ENCODE results near the gene THSD7A.

The THSD7A gene

DNA sequence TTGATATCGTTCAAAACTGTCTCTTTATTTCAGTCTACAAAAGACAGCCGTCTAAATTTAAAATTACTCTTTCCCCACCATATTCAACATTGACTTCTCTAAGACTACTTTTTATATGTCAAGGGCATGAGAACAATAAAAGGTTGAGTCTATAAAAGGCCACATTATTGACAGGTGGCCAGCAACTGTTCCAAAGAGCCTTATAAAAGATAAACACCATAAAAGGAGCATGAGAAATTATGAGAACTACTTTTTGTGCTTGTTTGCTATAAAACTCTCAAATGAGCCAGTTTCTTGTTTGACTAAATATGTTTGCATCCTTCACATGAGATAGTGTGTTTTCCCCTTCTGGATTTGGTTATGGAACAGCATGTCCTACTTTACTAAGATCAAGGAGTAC, 189.2 kb downstream of the THSD7A start:
- no peak for DNase-seq (ENCODE audit: extremely low read depth in 1 of 2, low read depth in 1 of 2)

DNA sequence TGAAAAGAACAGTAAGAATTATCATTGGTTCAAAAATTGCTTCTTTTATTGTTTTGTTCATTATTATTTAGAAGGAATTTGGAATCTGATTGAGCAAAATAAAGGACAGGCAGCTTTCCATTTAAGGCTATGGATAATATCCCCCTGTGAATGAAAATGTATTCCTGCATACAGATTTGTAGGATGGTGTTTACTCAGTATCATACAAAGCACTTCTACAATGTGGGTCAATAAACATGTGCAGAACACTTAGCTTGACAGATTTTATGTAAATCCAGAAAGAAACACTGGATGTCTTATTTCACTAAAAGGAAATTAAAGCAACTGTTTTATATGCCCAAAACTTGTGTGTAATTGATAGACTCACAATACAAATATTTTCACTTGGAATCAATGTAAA, 189.7 kb downstream of the THSD7A start:
- no peak for DNase-seq (ENCODE audit: extremely low read depth in 1 of 2, low read depth in 1 of 2)

DNA sequence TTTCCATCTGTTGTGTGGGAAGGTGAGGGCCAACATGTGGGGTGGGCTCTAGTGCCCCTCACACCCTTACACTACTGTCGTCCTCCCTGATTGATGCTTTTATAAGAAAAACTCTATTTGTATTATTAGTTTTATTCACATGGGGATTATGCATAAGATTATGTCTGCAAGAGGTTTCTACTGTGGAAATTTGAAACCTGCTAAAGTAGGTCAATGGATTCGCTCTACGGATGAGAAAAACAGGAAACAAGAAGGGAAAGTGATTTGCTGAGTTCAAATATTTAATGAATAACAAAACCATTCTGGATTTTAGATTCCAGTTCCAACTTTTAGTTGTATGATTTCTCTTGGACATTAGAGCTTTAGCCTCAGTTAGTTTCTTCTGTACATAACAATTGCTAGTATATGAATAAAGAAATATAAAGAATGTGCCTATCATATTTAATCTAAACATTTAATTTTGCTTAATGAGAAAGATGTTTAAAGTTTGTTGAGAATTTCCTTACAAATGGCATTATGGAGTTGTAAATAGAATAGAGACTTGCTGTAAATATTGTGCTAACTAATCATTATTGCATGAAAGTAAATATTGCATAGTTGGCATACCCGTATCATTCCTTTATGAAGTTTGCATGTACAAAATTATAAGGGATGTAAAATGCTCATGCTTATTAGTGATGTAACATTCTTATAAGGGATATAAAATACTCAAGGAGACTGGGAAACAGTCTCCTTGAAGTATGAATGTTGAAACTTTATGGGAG, 193.8 kb downstream of the THSD7A start:
- DNase-seq (ENCODE audit: extremely low read depth in 1 of 2, low read depth in 1 of 2) = no peak

DNA sequence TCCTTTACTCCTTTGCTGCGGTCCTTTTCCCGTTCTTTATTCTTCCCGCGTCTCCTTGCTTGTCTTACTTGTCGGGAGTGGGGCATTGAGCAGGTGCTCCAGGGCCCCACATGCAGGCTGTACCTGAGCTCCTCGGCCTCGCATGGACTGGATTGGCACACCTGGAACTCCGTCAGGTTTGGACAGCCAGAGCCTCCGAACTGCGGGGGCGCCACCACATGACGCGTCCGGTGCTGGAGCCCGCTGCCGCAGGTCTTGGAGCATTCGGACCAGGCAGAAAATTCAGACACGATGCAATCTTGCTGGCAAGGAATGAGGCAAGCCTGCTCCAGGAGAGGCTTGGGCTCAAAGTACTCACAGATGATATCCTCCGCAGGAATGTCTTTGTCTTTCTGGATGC, 195.7 kb downstream of the THSD7A start:
- no peak for DNase-seq (ENCODE audit: extremely low read depth in 1 of 2, low read depth in 1 of 2)

DNA sequence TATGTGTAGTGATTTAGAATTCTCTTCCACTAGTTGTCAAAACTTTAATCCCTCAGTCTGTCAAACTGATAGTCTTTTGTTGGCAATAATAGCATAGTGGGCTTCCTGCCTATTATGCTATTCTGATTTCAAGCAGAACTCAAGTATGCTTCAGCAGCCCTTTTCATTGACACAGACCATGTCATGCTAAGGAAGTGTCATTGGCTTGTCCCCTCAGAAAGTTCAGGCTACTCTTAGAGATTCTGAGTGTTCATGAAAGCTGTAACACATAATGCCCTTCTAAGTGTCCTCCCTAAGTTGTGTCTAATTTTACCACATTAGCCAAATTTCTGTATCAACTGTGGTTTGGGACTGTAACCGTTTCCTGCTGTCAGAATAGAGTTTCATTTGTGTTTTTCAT, 198.7 kb downstream of the THSD7A start:
- DNase-seq (ENCODE audit: extremely low read depth in 1 of 2, low read depth in 1 of 2) = no peak

DNA sequence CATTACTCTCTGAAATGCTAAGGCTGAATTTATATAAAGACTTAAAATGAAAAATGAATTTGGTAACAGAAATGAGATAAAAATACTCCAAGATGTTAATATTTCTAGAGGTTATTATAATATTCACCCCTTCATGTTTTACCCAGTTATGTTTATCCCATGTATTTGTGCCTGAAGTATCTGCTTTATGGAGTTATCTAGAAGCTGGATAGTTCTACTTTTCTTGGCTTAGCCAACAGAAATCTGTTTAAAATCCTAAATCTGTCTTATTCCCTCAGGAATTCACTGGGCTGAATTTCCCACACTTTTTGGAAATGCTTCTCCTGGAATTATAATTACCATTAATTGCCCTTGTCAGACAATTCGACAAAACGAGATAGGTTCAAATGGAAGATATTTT, 201.6 kb downstream of the THSD7A start:
- no peak for DNase-seq (ENCODE audit: extremely low read depth in 1 of 2, low read depth in 1 of 2)

DNA sequence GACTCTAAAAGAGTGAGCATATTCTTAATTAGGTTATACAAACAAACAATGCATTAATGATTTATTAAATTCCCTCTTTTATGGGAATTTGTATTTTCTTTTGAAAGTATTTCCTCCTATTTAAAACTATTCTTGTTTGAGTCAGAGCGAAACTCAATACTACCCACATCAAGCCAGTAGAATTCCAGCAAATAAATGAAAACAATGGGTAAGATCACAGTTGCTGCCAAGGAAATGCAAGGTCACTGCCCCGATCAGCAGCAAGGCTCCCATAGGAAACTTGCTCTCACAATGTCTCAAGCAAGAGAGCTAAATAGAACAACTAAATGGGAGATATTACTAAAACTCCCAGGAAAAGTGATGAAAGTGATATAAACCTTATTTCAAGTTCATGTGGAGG, 206.3 kb downstream of the THSD7A start:
- DNase-seq (ENCODE audit: extremely low read depth in 1 of 2, low read depth in 1 of 2) = no peak

DNA sequence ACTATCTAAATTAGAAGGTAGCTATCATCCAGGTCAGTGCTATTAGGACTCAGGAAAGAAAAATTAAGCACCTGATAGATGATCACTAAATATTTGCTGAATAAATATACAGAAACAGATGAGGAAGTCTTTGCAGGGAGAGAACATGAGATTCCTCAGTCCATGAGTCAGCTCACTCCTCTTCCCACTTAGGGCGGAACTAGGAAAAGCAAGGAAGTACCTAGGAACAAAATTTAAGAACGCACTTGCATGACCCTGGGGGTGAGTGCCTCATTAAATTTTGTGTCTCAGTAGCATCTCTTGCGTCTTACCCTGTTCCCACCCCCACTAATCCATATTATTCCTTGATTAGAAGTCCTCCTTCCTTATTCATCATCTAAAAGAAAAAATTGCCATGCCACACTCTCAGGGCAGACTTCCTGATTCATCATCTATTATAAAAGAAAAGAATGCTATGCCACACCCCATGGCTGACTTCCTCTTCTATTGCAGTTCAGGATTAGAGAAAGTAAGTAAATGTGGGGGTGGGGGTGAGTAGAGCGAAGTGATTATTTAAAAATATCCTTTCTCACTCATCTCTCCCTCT, 208.8 kb downstream of the THSD7A start:
- no peak for DNase-seq (ENCODE audit: extremely low read depth in 1 of 2, low read depth in 1 of 2)

DNA sequence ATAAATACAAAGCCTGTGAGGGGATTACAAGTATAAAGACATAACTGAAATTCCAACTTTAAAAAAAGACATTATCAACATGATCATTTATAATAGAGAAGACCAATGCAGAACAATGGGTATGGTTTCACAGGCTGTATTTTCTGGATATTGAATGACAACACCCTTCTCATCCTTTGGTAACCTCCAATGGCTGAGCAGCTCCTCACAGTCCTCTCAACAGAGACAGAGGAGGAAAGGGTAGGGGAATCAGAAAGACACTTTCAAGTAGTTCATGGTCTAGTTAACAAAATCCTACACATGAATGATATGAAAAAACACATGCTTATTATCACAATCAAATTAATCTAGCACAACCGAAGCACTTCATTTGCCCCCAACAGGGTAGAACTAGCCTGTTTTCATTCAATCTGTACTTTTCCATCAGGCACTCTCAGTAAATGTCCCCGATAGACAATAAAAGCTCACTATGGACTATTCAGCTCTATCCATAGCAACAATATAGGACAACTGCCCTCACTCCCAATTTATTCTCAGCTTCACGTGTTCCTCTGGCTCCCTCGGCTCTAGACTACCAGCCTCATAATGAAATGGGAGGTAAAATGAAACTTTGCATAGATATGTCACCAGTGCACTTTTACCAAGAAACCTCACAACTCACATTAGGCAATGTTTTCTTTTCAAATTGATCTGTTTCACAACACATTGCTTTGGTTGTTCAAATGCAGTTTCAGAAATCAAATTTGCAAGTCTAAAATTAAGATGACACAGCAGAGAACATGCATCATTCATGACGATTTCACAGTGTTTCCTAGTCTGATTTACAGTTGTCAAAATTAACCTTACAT, 211.4 kb downstream of the THSD7A start:
- DNase-seq (ENCODE audit: extremely low read depth in 1 of 2, low read depth in 1 of 2) = no peak

DNA sequence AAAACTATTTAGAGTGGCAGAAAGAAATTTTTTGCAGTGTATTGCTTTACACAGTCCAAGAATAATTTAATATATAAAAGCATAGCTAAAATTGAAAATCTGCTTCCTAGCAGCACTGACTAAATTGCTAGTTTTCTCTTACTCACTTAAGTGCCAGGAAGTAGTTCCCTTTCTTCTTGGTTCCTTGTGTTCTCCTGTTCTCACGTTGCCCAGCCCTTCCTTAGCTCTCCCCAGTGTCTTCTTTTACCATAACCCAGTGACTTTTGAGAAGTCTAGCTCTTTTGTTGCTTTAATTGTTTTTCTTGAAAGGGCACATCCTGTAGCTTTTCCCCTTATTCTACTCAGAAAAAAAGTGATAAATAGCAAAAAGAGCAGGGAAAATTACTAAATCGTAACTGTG, 215.5 kb downstream of the THSD7A start:
- DNase-seq (ENCODE audit: extremely low read depth in 1 of 2, low read depth in 1 of 2) = no peak

DNA sequence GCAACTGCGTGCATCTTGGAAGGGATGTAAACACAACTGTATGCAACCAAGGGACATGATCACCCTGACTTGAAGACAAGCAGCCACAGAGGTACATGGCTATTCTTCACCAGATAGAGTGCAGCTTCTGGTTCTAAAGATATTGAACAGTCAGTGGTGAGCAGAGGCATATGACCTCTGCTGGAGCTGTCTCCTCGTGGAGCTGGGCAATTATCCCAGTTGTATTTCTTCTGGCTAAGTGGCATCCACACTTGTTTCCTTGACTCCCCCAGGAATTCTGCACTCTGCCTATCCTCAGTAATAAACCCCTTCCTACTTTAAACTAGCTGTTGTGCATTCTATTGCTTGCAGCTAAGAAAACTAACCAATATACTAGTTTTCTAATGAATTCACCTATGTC, 216.8 kb downstream of the THSD7A start:
- DNase-seq (ENCODE audit: extremely low read depth in 1 of 2, low read depth in 1 of 2) = no peak

DNA sequence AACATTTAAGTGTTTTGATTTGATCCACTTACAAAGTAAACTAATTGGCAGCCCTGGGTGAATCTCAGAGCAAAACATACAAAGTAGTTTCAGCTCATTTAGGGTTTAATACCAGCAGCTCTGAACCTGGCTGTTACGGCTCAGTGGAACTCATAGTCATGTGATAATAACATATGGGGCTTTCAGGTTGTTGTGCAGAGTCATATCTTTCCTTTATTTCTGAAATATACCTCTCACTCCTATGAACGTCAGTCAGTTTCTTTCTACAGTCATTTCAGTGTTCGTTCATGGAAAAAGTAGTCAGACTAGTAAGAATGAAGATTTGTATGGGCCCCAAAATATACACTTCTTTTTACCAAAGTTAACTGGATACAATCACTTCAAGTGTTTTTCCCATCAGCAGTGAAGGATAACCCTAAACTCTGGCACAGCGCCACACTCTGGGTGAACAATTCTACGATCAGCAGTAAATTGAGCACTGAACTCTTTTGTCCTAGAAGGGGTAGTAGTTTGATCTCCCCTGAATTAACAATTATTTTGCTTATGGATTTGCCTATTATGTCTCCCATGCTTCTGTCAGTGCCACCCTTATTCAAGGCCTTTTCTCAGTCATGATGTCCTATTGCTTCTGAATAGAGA, 218.6 kb downstream of the THSD7A start:
- DNase-seq (ENCODE audit: extremely low read depth in 1 of 2, low read depth in 1 of 2) = no peak

DNA sequence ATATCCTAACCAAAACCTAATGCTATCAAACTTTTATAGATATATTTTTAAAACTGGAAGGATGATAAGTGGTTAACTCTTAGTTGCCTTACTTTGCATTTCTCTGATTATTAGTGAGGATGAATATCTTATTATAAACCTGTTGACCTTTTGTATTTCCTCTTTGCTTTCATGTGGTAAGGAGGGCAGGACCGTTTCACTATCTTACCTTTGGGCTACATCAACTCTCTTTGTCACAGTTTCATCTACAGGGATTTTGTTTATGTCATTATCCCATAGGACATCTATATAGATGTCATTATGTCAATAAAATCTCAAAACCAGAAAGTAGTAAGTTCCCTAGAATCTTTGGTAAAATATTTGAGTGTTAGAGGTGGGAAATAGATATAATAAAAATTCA, 219.3 kb downstream of the THSD7A start:
- no peak for DNase-seq (ENCODE audit: extremely low read depth in 1 of 2, low read depth in 1 of 2)

DNA sequence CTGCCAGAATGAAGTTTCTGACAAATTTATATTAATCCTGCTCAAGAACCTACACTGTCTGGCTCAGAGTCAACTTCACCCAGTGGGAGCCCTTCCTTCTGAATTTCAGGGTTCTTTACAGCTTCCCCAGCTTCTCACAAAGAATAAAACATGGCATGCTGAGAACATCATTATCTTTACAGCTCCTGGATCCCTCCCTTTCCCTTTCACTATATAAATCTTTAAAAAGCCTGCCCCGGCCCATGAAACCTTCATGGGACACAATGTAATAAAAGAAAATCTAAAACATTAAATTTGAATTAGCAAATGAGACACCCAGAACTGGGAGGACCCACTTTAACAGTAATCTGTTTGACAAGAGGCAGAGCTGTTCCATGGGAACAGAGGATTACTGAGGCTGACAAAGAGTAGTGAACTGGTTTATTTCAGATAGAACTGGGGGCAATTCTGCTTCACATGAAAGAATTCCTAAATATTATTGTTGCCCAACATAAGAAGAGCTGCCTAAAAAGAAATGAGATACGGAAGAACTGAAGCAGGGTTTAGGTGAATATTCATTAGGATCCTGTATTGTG, 222.8 kb downstream of the THSD7A start:
- no peak for DNase-seq (ENCODE audit: extremely low read depth in 1 of 2, low read depth in 1 of 2)

DNA sequence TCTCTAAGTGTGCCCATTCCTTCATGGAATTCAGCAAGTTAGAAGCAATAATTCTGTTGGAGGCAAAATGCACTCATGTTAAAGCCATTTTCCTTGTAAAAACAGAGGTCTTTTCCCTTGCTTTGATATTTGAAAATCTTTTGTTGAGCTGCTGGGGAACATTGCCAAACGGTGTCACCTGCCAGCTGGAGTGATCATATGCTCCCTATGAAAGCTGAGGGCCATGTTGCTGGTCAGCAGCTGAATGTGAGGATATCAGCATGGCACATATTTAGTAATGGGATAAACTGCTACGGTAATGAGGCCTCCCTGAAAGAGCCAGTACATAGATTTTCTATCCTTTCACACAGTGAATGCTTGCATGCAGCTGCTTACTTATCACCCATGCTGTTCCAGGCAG, 224.3 kb downstream of the THSD7A start:
- no peak for DNase-seq (ENCODE audit: extremely low read depth in 1 of 2, low read depth in 1 of 2)

DNA sequence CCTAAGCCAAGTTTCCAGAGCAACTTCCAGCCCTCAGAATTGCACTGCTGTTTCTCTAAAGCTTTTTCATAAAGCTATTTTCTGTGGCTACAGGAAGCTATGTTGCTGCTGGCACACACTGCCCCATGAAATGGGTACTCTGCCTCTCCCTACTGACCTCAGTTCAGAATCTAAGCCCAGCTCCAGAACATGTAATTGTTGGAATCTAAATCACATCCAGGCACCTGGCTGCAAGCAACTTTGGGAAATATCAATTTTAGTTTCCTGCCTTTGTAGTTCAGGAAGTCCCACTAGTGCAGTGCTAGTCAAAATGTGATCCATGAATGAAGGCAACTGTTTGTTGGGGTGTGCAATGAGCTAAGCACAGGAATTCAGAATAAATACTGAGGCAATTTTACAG, 226.2 kb downstream of the THSD7A start:
- no peak for DNase-seq (ENCODE audit: extremely low read depth in 1 of 2, low read depth in 1 of 2)

DNA sequence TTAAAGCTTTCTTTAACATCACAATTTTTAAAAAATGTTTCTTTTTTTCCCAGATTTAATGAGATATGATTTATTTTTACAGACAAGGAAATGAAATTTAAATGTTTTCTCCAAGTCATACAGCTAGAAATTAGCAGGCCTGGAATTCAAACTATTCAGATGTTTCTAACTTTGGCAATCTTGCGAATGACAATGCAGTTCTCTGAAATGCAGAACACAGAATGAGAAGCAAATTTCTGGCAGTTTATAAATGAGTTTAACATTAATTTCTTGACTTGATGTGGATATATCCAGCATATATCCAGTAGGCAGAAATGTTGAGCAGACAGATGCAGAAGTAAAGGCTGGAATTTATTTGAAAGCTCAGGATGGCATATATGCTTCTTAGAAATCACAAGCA, 227.5 kb downstream of the THSD7A start:
- DNase-seq (ENCODE audit: extremely low read depth in 1 of 2, low read depth in 1 of 2) = no peak

DNA sequence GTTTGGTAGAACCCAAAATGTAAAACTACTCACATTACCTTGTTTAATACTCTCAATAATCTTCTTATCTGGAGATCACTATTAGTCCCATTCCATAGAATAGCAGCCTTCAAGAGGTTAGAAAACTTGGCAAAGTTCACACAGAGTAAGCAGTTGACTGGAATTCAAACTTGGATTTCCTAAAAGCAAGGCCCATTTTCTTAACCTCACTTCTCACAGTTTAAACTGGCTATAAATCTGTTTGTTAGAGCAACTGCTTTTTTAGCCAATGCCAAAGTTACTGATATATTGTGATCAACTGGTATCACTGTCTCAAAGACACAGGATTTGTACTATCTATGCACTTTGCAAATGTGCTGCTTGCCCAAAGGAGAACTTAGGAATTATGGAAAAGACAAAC, 230.2 kb downstream of the THSD7A start:
- no peak for DNase-seq (ENCODE audit: extremely low read depth in 1 of 2, low read depth in 1 of 2)

DNA sequence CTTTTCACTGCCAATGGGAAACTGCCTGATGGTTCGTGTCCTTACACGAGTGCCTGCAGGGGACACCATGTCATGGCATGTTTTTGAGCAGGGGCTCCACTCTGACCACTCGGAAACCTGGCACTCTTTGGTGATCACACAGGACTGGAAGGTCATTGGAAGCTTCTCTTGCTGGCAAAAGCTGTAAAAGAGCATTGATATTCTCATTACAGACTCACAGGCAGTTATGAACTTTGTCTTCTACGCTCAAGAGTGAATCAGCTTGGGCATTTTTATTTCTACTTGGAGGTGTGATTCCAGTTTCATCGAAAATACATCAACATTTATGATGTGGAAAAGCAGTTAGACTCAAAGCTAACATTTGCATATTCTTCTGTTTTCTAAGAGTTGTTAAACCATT, 238.7 kb downstream of the THSD7A start:
- no peak for DNase-seq (ENCODE audit: extremely low read depth in 1 of 2, low read depth in 1 of 2)

DNA sequence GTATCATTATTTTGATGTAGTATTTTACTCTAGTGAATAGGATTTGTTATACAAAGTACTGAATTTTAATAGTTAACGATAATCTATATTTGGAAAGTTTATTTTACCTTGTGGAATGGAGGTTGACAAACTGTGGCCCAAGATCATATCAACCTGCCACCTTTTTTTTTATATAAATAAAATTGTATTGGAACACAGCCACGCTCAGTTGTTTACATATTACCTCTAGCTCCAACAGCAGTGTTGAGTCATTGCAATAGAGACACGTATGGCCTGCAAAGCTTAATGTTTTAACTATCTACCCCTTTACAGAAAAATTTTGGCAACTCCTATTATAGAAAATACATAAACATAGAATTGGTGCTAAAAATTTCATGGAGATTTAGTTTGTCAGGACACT, 239.3 kb downstream of the THSD7A start:
- DNase-seq (ENCODE audit: extremely low read depth in 1 of 2, low read depth in 1 of 2) = no peak

DNA sequence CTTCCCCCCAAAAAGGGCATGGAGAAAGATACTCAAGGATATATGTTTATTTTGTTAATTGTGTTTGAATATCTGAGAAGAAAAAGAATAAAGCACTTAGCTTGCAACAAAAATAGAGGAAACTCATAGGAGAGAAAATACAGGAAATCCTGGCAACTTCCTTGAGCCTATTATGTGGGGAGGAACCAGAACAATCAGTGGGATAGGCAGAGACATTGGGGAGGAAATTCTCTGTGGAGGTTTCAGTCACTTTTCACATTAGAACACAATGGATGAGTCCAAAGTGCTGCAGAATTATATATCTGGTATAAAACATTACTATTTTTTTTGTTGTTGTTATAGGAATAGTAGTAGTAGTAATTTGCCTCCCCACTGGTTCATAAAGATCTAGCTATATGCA, 240.1 kb downstream of the THSD7A start:
- no peak for DNase-seq (ENCODE audit: extremely low read depth in 1 of 2, low read depth in 1 of 2)
